ENCODE measurements around the gene CROCC2. TPM values are rescaled to one million over a fixed set of nuclear protein-coding genes. Genes with fewer than 3 reads are reported as not detected.

Gene CROCC2
- total and polyA plus RNA-seq, 7 donors: under 0.01 to 0.09 TPM; not detected in 5

DNA sequence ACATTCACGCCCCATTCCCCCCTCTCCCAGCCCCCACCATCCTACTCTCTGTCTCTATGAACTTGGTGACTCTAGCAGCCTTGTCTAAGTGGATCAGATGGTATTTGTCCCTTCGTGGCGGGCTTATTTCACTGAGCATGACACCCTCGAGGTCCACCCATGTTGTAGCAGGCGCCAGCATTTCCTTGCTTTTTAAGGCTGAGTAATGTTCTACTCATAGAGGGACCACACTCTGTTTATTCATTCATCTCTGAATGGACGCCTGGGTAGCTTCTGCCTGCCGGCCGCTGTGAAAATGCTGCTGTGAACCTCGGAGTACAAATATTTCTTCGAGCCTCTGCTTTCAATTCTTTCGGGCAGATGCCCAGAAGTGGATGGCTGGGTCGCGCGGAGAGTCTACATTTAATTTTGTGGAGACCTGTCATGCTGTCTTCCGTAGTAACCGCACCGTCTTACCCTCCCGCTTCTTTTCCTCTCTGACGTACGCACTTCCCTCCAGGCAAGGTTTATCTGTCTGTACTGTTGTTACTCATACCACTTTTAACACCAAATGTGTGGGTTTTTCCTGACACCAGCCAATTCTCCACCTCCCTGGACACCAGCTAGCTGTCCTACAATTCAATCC lies 5.6 kb downstream of the CROCC2 start:
- WGBS, 2 donors: 75 to 80% methylated on average over 20 of the region's 20 CpGs
- Histone ChIP-seq H3K36me3 (no peaks in the 10 kb centered on the region), H3K27ac (no peak overlapping the region), H3K4me1 (peaks cover 0 to 24% (median 14%) of the 10 kb centered on the region in 4 donors), H3K27me3 (peaks cover 13 to 58% (median 24%) of the 10 kb centered on the region in 3 donors), H3K9me3 (no peaks in the 10 kb centered on the region), H3K4me3 (no peak overlapping the region)
- no peak for DNase-seq
- intact Hi-C loops (cut with DNase I): no loop called here
- TF ChIP-seq, protein P1, sequence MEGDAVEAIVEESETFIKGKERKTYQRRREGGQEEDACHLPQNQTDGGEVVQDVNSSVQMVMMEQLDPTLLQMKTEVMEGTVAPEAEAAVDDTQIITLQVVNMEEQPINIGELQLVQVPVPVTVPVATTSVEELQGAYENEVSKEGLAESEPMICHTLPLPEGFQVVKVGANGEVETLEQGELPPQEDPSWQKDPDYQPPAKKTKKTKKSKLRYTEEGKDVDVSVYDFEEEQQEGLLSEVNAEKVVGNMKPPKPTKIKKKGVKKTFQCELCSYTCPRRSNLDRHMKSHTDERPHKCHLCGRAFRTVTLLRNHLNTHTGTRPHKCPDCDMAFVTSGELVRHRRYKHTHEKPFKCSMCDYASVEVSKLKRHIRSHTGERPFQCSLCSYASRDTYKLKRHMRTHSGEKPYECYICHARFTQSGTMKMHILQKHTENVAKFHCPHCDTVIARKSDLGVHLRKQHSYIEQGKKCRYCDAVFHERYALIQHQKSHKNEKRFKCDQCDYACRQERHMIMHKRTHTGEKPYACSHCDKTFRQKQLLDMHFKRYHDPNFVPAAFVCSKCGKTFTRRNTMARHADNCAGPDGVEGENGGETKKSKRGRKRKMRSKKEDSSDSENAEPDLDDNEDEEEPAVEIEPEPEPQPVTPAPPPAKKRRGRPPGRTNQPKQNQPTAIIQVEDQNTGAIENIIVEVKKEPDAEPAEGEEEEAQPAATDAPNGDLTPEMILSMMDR (IDR thresholded peaks at IDR 0.05): no peak
- TF ChIP-seq POLR2A (IDR thresholded peaks at IDR 0.05) (no peak), EP300 (IDR thresholded peaks at IDR 0.05) (no peak), POLR2AphosphoS5 (IDR thresholded peaks at IDR 0.05) (no peak)

DNA sequence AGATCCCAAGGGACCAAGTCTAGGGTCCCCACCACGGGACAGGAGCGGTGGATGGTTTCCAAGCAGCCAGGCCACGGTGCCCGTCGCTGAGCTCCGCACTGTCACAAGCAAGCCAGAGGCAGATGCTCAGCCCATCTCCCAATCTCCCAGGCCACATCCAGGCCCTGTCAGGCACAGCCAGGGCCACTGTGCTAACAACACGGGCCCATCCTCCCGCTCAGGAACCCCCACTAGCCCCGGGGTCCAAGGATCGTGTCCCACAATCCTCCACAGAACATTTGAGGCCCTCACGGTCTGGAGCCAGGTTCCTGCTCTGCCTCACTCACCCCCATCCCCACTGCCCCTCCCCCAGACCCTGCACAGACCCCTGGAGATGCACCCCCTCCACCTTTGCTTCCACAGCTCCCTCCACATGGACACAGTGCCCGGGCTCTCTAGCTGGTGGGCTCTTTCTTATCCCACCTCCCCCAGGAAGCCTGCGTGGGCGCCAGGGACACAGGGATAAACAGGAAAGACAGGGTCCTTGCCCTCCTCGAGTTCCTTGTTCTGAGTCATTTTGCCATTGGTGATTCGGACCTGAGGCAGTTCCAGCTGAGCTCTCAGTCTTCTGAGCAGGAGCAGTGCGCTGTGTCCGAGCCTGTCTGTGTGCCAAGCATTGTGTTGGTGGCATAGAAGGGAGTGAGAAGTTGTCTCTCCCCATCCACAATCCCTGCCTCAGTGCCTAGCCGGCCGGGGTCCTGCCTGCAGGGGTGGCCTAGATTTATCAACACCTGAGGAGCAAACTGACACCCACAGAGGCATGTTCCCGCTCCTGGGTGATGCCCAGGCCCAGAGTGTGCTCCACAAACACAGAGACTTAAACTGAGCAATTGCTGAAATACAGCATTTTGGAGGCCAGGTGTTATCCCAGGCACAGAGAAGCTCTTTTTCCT lies 7.0 kb downstream of the CROCC2 start:
- WGBS, 2 donors: 84% methylated on average over 21 of the region's 21 CpGs
- intact Hi-C loops (cut with DNase I): no loop called here
- no peak for DNase-seq
- no peak overlapping the region for H3K4me3 ChIP-seq
- H3K36me3 ChIP-seq: no peaks in the 10 kb centered on the region
- H3K27me3 ChIP-seq: peaks cover 8 to 51% (median 24%) of the 10 kb centered on the region in 3 donors
- no peaks in the 10 kb centered on the region for H3K9me3 ChIP-seq
- no peak overlapping the region for H3K27ac ChIP-seq
- TF ChIP-seq, protein P1 (IDR thresholded peaks at IDR 0.05): no peak
- TF ChIP-seq POLR2A (IDR thresholded peaks at IDR 0.05) (no peak), POLR2AphosphoS5 (IDR thresholded peaks at IDR 0.05) (no peak), EP300 (IDR thresholded peaks at IDR 0.05) (no peak)
- peaks cover 0 to 25% (median 14%) of the 10 kb centered on the region in 4 donors for H3K4me1 ChIP-seq

DNA sequence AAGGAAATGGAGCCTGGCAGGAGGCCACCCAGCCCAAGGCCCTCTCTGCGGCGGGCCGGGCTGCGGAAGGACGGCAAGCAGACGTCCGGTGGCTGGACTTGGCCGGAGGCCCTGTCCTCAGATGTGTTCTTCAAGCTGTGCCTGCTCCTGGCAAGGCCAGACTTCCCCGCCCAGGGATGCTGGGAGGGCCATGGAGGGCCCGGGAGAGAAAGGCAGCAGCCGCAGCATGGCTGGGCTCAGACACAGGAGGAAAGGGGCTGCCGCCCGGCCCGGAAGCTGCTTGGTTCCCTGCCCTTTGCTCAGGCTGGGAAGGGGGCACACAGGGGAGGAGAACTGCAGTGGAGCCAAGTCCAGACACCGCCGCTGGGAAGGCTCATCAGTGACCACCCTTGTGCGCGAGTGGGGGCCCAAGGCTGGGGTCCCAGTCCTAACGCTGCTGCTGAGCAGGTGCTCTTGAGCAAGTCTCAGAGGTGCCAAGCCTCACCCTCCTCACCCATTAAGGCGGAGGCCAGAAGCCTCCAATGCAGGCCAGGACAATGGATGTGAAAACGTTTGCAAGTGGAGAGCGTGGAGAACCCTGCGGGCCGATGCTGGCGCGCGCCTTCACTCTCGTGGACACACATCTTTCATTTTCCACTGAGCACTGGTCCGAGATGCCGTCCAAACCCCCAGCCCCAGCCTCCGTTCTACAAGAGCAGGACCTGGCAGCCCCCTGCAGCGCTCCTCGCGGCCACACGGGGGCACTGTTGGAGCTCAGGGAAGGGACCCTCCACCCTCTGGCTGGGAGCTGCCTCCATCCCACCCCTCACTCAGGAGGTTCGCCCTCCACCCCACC lies 7.9 kb downstream of the CROCC2 start:
- WGBS, 2 donors: 48 to 52% methylated on average over 36 of the region's 36 CpGs
- Histone ChIP-seq H3K9me3 (no peaks in the 10 kb centered on the region), H3K27me3 (peaks cover 8 to 51% (median 24%) of the 10 kb centered on the region in 3 donors), H3K4me3 (no peak overlapping the region), H3K4me1 (peaks cover 0 to 25% (median 14%) of the 10 kb centered on the region in 4 donors), H3K27ac (no peak overlapping the region), H3K36me3 (no peaks in the 10 kb centered on the region)
- TF ChIP-seq POLR2AphosphoS5 (IDR thresholded peaks at IDR 0.05) (no peak), EP300 (IDR thresholded peaks at IDR 0.05) (no peak)
- TF ChIP-seq, protein P1 (IDR thresholded peaks at IDR 0.05): peak in 3 of 4 experiments; percentile 43 to 68 (median 54)
- intact Hi-C loops (cut with DNase I): no loop called here
- DNase-seq: peak; percentile 76

DNA sequence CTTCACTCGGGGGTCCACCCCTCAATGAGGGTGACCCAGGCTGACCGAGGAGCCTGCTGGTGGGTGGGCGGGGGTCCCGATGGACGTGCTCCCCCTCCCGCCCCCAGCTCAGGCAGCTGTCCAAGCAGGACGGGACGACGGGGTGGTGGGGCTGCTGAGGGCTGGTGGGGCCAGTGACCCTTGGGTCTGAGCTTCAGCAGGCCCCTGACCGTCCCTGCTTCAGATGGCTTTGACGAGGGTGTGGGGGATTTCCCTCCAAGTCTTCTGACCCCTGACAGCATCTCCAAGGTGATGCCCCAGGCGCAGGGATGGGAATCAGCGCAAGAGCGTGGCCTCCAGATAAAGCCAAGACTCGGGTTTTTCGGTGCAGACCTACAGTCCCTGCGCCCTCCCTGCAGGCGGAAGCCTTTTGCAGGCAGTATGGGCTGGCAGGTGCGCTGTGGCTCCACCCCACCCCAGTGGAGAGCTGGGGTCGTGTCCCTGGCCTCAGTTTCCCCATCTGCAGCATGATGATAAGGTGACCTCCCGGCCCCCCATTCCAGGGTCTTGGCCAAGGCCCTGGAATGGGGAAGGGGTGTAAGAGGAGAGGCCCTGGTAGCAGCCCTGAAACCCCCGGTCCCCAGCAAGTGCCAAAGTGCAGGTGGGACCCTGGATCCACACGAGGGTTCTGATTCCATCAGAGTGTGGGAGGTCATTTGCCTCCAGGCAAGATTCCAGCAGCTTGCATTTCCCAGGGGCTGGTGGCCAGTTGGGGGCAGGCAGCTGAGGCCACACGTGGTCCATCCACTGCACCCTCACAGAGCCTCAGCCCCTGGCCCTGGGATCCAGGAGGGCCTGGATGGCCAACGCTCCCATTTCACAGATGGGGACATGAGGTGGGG lies 8.7 kb downstream of the CROCC2 start:
- Histone ChIP-seq H3K4me1 (peaks cover 0 to 25% (median 14%) of the 10 kb centered on the region in 4 donors), H3K27ac (no peak overlapping the region), H3K36me3 (no peaks in the 10 kb centered on the region), H3K4me3 (no peak overlapping the region), H3K27me3 (peaks cover 8 to 47% (median 24%) of the 10 kb centered on the region in 3 donors), H3K9me3 (no peaks in the 10 kb centered on the region)
- no peak for DNase-seq
- TF ChIP-seq POLR2A (IDR thresholded peaks at IDR 0.05) (no peak), EP300 (IDR thresholded peaks at IDR 0.05) (no peak), POLR2AphosphoS5 (IDR thresholded peaks at IDR 0.05) (no peak)
- TF ChIP-seq, protein P1 (IDR thresholded peaks at IDR 0.05): no peak
- WGBS, 2 donors: 40 to 56% methylated on average over 25 of the region's 25 CpGs
- intact Hi-C loops (cut with DNase I): no loop called here

Measured in sigmoid colon (tissue), 7 donors.